SK-N-SH treated with all-trans-retinoic acid at 6 μM for 48 hours (cell line): ENCODE data around the gene NBPF14.
"Not testable (repeated sequence)": the region's sequence is repeated elsewhere in the genome, so short reads cannot be mapped to it uniquely, and the experiment has no call there.

Experiments
- PATZ1 ChIP-seq: fragments of 250-450 bp; sonication (Bioruptor Pico); IDR thresholded peaks from 2 replicates; pipeline ENCODE4 v1.8.0; 2020; ENCODE audit warnings: mild to moderate bottlenecking, moderate library complexity, borderline replicate concordance
- ZFP30 ChIP-seq: fragments of 450-650 bp; formaldehyde crosslinking; IDR thresholded peaks from 2 replicates; pipeline ENCODE4 v1.5.0; 2022; ENCODE audit warnings: mild to moderate bottlenecking, moderate library complexity
- ZNF70 ChIP-seq: fragments of 450-650 bp; formaldehyde crosslinking; IDR thresholded peaks from 2 replicates; pipeline ENCODE4 v1.5.0; 2020; ENCODE audit warnings: mild to moderate bottlenecking, moderate library complexity

GRCh38 chr1:148526587-148526986, 69.2 kb downstream of the NBPF14 start:
- not testable (repeated sequence) for TF ChIP-seq ZFP30 (CRISPR knock-in tag); PATZ1; ZNF70 (CRISPR knock-in tag)
